ENCODE results near the gene P3H2.
"Not testable (repeated sequence)": the region's sequence is repeated elsewhere in the genome, so short reads cannot be mapped to it uniquely, and the experiment has no call there.

P3H2 gene

DNA sequence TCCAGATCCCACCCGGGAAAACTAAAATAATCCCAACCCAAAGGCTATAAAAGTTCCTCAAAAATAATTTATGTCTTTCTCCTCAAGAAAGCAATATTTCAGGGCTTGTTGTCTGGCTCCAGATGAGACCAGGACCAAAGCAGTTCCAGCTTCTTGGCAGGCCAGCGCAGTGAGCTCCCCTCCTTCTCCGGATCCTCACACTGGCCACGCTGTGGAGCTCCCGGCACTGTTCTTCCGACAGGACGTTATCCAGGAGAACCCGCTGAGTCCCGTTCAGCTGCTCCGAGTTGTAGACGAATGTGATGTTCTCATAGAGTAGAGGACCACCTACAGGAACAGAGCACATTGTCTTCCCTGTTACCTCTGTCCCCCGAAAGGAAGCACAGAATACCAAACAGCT is 146.3 kb downstream of the P3H2 start:
- no peak for DNase-seq

DNA sequence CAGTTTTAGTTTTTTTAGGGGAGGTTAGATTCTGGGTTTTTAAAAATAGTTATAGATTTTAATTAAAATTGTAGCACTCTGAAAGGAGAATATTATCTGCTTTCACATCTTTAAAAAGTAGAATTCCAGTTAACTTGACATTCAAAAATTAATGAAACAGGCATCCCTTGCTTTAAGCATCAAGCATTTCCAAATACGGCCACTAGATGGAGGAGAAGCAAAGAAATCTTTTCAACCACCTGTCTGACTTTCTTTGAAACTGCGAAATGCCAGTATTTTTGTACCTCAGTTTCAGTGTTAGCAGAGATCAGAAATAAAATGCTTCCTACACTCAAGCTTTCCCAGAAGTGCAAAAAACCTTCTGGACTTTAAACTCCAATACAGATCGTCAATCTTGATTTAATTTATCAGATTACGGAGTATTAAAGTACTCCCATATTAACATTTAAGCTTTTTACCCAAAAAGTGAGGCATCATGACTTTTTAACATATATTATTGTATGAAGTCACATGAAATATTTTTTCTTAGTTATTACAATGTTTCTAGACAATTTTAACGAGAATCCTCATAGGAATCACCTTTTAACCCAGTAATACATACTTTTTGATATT is 153.3 kb downstream of the P3H2 start:
- peak in 1 of 2 donors; percentile 61 for DNase-seq

DNA sequence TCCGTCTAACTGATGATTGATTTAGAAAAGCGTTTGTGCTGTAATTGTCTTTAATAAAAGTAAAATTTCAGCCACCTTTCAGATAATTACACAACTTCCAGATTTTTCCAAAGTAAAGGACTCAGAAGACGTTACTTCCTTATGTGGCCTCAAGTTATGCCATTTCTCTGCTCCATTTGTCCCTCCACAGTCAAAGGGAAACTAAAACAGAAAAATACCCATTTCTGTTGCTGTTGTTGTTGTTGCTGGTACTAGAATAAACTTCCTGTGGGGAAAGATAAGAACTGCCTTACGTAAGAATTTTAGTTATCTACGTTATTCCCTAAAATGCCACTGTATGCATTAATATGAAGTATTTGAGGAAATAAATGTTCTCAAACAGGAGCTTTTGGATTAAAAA is 153.9 kb downstream of the P3H2 start:
- DNase-seq: no peak

DNA sequence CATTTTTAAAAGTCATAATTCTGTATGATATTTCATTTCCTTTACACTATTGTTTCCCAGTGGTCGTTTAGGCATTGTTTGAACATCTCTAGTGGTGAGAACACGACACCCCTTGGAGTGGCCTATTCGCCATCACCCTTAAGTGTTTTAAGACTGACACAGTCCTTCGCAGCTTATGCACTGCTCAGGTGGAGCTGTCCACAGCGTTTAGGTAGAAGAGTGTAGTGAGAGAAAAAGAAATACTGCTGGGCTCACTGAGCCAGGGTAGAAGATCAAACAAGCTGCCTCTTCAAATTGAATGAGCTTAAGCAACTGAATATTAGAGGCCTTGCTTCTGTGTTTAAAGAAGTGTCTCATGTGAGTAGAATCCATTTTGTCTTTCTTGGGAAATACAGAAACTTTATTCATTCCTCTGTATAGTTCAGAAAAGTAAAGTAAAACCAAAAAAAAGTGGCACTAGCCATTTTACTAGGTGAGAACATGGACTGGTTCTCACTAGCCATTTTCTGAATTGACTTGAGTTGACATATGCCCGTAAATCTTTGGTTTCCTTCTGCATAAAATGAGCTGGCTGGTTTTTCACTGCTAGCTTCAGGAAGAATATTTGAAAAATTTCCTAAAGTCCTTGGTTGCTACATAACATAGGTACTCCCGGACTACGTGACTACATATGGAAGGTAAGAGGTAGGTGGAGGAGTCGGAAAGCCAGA is 155.9 kb downstream of the P3H2 start:
- no peak for DNase-seq

DNA sequence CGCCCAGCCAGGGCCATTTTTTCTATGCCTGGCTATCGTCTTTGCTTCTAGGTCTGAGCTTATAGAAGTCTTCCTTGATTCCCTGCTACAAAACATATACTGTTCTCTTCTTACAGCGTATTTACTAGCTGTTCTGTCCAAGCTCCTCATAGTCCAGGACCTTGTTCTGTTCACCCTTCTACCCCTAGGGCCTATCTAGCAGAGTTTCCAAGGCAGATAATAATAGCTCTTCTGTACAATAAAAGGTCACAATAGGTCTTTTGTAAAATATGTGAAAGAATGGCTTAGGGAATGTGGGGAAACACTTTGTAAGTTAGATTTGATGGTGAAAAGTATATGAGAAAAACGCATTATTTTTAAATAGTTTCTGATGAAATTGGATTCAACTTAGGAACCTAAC is 158.2 kb downstream of the P3H2 start:
- DNase-seq: peak in 1 of 2 donors; percentile 34

DNA sequence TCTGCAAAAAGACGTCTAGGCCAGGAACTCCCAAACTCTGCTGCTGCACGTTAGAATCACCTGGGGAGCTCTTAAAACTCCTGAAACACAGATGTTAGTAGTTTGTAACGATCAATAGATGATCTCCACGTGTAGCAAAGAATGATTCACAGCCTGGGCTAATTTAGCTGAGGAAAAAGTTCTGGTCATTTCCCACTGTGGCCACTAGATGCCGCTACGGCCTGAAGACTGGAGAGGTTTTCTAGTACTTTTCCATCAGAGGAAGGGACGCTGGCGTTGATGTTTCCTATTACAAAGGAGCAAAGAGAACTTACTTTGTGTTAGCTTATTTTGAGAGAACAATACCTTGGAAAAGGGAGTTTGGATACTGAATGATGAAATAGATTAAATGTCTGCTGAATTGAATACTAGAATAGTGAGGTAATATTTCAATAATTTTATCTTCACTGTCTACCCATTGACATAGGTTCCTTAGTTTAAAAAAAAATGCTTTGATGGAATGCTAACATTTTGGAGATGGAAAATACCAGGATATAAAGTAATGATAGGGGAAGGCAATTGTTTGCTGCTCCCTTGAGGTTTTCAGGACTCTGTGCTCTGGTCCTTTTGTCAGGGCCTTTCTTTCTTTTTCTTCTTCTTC is 159.1 kb downstream of the P3H2 start:
- DNase-seq: peak; percentile 71 to 92

DNA sequence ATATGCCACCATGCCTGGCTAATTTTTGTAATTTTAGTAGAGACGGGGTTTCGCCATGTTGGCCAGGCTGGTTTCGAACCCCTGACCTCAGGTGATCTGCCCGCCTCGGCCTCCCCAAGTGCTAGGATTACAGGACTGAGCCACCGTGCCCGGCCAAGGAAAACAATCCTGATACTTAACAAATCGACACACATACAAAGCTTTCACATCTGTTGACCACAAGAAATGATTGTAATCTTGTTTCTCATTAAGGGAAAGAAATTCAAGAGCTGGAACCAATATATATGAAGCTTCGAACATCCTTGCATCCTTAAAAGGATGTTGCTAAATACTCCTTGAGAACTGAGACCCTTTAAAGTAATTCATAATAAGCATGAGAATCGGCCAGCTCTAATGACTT is 159.6 kb downstream of the P3H2 start:
- DNase-seq: not testable (repeated sequence)

DNA sequence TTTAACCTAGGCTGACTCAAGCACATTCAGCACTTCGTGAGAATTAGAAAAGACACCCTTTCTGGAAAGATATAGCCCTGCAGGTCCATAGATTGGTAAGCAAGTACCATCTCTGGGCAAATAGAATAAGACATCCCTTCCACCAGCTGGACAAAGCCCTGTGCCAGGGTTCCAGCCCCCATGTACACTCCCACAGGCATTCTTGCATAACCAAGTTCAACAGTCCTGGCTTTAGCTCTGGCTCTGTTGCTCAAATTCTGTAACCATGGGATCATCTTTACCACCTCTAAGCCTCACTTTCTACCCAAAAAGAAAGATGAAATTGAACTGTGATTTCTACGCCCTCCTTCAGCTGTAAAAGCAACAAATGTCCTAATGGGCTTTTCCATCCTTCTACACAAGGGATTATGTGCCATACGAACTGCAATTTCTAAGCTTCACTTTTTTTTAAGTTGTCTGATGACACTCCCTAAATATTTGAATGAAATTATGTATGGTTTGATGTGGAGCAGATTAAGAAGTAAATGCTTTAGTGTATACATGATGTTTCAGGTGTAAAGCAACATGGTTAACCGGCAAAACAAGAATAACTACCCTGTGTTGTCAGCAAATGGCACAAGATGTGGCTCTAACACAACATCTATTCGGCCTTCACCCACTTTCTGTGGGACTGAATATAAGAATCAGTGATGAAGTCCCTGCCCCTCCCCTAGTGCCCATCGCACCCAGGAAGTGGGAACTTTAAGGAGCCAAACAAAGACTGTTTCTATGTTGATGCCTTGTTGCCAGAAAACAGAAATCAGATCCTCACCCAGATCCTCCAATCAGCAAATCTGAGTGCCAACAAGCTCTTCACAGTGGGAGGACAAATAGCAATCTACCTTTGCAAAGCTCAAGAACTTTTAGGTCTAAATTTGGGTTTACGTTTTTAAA is 165.7 kb downstream of the P3H2 start:
- DNase-seq: no peak

DNA sequence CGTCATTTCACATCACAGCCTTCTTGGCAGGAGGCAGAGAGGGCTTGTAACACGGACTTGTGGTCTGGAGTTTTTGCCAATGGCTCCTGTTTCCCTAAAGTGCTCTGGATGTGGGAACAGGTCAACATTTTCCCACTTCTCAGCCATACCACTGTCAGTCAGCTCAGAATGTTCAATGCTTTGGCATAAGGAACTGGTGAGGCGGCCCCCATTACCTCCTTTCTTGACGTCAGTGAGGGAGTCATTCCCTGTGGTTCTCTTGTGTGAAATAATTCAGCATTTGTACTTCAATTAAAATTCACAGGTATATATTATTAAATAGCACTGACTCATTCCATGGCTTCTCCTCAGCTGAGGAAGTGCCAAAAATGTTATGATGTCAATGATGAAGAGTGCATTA is 167.1 kb downstream of the P3H2 start:
- no peak for DNase-seq

DNA sequence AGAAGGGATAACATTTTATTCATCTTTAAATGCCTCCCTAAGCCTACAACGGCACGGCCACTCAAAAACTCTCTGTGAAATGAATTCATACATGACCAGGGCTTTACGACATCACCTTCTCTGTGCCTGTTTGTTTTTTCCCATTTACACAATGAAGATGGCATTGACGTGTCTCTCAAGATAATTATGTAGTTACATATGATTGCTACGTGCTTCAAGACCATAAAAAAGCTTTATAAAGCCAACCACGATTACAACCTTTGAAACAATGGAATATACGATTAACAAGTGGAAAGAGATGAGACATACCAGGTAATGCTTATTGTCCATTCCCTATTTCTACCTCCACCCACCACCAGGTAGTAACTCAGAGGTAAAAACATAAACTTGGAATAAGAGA is 168.4 kb downstream of the P3H2 start:
- no peak for DNase-seq

DNA sequence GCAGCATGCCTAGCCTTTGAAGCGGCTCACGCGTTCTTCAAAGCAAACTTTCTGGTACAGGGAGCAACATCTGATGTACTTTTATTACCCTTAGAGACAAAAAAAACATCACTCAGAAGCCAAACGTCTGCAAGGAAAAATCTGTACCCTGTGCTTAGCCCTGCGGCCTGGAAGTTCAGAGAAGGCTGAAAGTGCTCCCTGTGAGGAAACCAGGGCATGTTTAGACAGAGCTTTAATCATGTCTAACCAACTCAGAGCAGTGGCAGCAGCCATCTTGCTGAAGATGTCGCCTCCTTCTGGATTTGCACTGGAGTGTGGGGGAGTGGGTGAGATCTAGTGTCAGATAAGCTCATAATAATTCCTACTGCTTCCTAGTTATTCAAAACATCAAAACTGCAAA is 170.4 kb downstream of the P3H2 start:
- DNase-seq: no peak

DNA sequence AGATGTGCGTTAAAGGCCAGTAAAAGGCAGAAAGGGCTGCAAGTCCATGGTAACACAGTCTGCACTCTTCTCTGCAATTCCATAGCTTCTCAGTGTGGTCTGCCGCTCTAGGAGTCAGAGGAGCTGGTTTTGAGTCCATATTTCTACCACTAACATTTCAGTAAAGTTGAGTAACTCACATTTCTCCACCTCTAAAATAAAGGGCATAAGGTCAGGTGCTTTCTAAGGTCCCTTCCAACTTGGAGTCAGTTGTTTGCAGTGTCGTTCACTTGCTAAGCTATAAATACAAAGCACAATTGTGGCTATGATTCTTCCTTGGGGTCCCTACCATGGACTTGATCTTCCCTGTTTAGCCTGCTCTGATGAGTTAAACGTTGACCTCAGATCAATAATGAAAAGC is 171.1 kb downstream of the P3H2 start:
- no peak for DNase-seq

DNA sequence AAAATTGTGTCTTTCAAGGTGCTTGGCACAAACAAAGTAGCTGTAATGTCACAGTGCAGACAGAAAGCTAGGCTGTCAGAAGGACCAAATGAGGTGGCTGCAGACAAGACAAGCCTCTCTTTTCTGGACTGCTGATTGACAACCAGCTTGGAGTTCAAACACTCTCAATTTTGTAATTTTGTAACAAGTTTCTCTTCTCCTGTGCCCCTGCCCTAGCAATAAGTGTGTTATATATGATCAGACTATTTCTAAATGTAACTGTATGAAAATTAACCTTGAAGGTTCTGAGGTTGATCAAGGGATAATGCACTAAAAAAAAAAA is 172.0 kb downstream of the P3H2 start:
- DNase-seq: no peak

DNA sequence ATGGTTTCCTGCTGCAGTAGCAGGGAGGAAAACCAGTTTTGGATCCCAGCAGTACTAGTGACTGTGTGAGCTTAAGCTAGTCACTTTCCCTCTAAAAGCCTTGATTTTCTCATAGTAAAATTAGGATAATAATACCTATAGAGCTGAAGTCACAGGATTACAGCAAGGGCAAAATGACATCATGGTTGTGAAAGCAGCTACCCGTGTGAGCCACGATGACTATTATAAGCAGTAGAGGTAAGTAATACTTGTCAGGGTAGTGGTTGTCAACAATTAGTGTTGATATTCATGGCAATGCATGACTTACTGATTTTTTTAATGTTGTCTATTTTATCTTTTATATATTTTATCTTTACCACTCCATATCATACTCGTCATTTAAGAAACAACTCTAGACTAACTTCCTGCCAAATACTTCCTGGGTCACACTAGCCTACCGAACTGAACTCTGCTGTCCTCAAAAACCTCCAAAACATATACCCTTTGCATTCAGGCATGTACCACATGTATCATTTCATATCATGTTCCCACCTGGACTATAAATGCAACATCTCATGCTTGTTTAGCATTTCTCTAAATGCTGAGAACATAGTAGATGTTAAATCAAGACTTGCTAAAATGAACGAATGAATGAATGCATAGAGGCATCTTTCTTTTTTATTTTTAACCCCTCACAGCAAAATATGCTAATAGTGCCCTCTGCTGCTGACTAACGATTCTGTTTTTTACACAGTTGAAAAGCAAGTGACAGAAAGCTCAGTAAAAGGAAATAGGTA is 172.6 kb downstream of the P3H2 start:
- no peak for DNase-seq

DNA sequence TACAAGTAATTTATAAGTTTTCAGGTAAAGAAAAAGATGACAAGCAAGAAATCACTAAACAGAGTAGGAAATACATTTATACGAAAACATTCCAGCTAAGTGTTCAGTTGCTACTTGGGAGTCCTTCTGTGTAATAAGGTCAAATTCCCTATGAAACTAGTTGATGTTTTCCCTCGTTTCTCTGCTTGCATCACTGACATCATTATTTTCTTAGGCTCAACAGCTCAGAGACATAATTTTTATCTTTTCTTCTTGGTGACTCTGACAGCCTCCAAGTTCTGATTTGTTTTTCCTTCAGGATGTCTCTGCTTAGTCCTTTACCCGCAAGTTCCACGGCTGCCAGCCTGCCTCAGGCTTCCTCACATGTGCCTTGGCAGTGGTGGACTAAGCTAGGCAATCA is 173.6 kb downstream of the P3H2 start:
- DNase-seq: no peak

DNA sequence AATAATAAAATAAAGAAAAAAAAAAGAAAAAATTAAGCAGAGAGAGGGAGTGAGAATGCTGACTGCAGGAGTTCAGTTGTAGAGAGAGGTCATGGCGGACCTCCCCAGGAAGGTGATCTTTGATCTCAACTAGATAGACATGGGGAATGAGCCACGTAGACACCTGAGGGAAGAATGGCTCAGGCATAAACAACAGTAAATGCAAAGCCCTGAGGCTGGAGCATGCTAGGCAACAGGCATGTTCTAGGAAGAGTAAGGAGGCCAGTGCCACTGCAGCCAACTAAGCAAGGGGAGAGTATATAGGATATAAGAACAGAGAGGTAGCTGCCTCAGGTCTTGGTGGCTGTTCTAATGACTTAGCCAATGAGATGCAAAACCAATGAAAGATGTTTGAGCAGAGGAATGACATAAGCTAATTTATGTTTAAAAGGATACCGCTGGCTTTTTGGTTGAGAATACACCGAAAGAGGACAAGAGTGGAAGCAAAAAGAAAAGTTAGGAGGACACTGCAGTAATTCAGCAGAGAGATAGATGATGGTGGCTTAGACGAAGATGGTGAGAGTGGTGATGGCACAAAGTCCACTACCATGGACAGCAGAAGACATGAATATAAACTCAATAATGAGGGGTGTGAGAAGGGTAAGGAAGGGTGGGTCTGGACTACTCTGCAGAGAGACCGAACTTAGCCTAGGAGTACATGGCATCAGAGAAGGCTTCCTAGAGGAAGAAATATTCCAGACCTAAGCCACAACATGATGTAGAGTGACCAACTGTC is 174.6 kb downstream of the P3H2 start:
- DNase-seq: no peak

DNA sequence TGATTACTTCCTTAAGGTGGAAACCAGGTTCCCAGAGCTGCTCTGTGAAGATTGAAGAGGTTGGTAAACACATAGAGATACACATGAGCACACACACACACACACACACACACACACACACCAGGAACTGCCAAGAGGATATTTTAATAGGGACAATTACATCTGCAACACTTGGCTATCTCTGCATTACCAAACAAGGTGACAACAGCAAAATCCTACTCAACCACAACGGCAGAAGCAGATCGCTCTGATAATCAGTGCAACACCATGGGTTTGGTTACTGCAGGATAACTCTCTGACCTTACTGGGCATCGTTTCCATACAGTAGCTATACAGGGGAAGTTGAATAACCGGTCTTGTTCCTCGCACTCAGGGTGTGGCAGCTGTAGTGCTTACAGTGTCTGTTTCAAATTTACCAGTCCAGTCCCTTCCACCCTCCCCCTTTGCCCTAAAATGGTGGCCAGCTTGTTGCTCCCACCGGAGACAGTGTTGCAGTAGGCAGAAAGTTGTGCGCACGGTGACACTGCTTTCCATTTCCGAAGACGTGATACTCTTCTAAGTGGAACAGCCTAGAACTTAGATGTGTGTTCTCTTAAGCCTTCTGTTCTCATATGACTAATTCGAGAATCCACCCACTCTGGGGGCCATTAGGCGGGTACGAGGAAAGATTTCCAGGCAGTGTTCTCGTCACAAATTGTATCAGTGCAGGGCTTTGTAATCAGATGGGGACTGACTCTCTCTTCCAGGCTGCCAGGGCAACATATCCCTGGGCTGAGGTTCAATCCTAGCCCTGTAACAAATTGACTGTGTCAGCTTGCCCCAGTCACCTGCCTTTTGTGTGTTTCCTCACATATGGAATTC is 176.2 kb downstream of the P3H2 start:
- DNase-seq: no peak

DNA sequence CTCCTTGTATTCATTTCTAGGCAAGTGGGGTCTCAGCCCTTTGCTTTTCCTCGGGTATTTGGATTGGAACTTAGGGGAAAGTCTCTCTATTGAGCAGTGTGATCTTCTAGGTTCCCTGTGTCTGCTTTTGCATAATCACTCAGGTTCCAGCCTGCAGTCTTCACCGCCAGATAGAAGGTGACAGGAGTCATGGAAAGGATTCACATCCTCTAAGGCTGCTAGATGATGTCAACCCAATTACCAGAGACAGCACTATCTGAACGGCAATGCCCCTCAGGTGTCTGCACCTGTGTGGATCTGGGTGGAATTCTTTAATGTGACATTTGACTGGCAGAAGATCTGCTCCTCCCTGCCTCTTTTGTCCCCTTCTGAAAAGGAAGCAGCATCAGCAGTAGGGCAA is 177.7 kb downstream of the P3H2 start:
- no peak for DNase-seq

DNA sequence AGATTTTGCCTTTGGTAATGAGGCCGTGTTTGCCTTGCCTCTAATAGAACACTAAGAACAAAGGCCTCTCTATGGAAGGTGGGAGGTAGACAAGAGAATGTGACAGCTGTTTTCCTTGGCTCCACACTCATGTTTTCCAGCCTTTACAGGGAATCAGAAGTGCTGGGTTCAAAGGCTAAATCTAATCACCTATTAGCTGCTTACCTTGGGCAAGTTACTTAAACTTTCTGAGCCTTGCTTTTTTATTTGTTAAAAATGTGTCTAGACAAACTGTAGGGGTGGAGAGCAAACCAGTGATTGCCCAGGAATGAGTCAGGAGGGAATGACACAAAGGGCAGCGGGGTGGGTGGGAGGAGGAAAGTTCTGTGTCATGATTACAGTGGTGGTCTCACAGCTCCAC is 179.0 kb downstream of the P3H2 start:
- no peak for DNase-seq

DNA sequence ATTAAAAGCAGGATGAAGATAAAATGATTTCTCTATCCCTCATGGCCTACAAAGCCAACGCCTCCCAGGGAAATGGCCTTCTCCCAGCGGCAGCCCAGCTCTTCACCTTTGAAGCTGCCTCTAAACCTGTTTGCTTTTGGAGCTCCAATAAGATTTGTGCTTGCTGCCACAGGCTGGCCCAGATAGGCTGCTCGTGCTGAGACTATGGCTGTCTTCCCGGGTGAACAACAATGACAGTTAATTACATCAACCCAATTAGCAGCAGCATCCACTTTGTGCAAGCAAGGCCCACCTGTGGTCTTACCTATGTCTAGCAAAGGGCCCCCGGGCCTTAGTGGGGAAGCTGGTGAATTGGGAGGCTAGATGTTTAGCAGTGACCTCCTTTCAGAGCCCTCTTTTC is 179.6 kb downstream of the P3H2 start:
- no peak for DNase-seq

Data from hippocampal formation (tissue), 2 donors.